PFSK-1 (cell line): Measurements from ENCODE around the gene WDR11.

ENCODE experiments used
- FOXP2 ChIP-seq: optimal IDR thresholded peaks from 2 replicates; pipeline ENCODE3; 2011; ENCODE audit warnings: borderline replicate concordance, control low read depth, inconsistent platforms; ENCODE audit not compliant: insufficient read depth; ENCODE audit errors: extremely low read length, extremely low read depth
- POLR2AphosphoS5 ChIP-seq: IDR thresholded peaks from 2 replicates; pipeline ENCODE4 v1.6.1; 2012; ENCODE audit warnings: low read depth, mild to moderate bottlenecking, control low read depth, low read length, moderate library complexity
- REST ChIP-seq, 2 experiments: IDR thresholded peaks; 2 replicates each; pipeline versions ENCODE4 v1.6.1 to v1.8.0; 2011 to 2012; ENCODE audit warnings: low read depth in 2 of 2, low read length in 2 of 2, control low read depth in 1 of 2, inconsistent platforms in 1 of 2, mild to moderate bottlenecking in 1 of 2, moderate library complexity in 1 of 2; ENCODE audit not compliant: insufficient read depth in 1 of 2
- SIN3A ChIP-seq: IDR thresholded peaks from 2 replicates; pipeline ENCODE4 v1.6.1; 2012; ENCODE audit warnings: mild to moderate bottlenecking, low read length, moderate library complexity, borderline replicate concordance; ENCODE audit not compliant: insufficient read depth
- TAF1 ChIP-seq: IDR thresholded peaks from 2 replicates; pipeline ENCODE4 v1.6.1; 2012; ENCODE audit warnings: low read length, control low read depth, borderline replicate concordance; ENCODE audit not compliant: insufficient read depth

Gene WDR11

GRCh38 chr10:120824881-120825309, 26.3 kb upstream of the WDR11 start:
- TF ChIP-seq REST (IDR thresholded peaks at IDR 0.05; ENCODE audit: insufficient read depth in 1 of 2, low read depth in 2 of 2, low read length in 2 of 2) (no peak), FOXP2 (no peak), POLR2AphosphoS5 (no peak), SIN3A (no peak), TAF1 (no peak)

- TF ChIP-seq TAF1 (no peak), POLR2AphosphoS5 (no peak), REST (IDR thresholded peaks at IDR 0.05; ENCODE audit: insufficient read depth in 1 of 2, low read depth in 2 of 2, low read length in 2 of 2) (no peak), SIN3A (no peak), FOXP2 (no peak)
Observed at GRCh38 chr10:120825878-120826769, 25.0 kb upstream of the WDR11 start.

- TF ChIP-seq FOXP2 (no peak), SIN3A (no peak), POLR2AphosphoS5 (no peak), TAF1 (no peak), REST (IDR thresholded peaks at IDR 0.05; ENCODE audit: insufficient read depth in 1 of 2, low read depth in 2 of 2, low read length in 2 of 2) (no peak)
Observed at GRCh38 chr10:120827251-120827875, 23.8 kb upstream of the WDR11 start.

GRCh38 chr10:120828763-120829319, 22.3 kb upstream of the WDR11 start:
- no peak for TF ChIP-seq FOXP2
- no peak for TF ChIP-seq TAF1
- TF ChIP-seq POLR2AphosphoS5, result no peak
- no peak for TF ChIP-seq SIN3A
- no peak for TF ChIP-seq REST (IDR thresholded peaks at IDR 0.05; ENCODE audit: insufficient read depth in 1 of 2, low read depth in 2 of 2, low read length in 2 of 2)
